MM.1S (cell line): ENCODE data around the gene DNAJC18.

Experiments used
- DNase-seq: peaks from one replicate; pipeline ENCODE4 v3.0.0-alpha.2; 2015
- H2AFZ ChIP-seq: fragments of 300-600 bp; sonication (generic); 2 replicates; pipeline ENCODE4 v1.6.0; 2016; ENCODE audit warnings: antibody characterized with exemption, low read length
- H3F3A ChIP-seq: fragments of 300-600 bp; sonication (generic); 2 replicates; pipeline ENCODE4 v1.6.1; 2016; ENCODE audit warnings: mild to moderate bottlenecking, antibody characterized with exemption, low read length, moderate library complexity, mixed read lengths; ENCODE audit not compliant: insufficient read depth
- H3K27ac ChIP-seq: fragments of 300-600 bp; sonication (generic); 2 replicates; pipeline ENCODE4 v1.5.1; 2016; ENCODE audit warnings: mild to moderate bottlenecking, low read length
- H3K27me3 ChIP-seq: fragments of 300-600 bp; sonication (generic); replicated peaks from 2 replicates; pipeline ENCODE4 v1.6.0; 2016; ENCODE audit warnings: low read length; ENCODE audit not compliant: insufficient read depth
- H3K36me3 ChIP-seq: fragments of 300-600 bp; sonication (generic); replicated peaks from 2 replicates; pipeline ENCODE4 v1.6.1; 2016; ENCODE audit warnings: mild to moderate bottlenecking, low read length, mixed read lengths; ENCODE audit not compliant: insufficient read depth
- H3K4me1 ChIP-seq: fragments of 300-600 bp; sonication (generic); 2 replicates; pipeline ENCODE4 v1.6.1; 2016; ENCODE audit warnings: low read length, mixed read lengths
- H3K4me2 ChIP-seq: fragments of 300-600 bp; sonication (generic); 2 replicates; pipeline ENCODE4 v1.6.0; 2016; ENCODE audit warnings: low read depth, low read length
- H3K4me3 ChIP-seq: fragments of 300-600 bp; sonication (generic); 2 replicates; pipeline ENCODE4 v1.5.1; 2016; ENCODE audit warnings: low read length, mixed read lengths
- H3K79me2 ChIP-seq: fragments of 300-600 bp; sonication (generic); 2 replicates; pipeline ENCODE4 v1.6.1; 2016; ENCODE audit warnings: mixed run types, low read length, mixed read lengths
- H3K9ac ChIP-seq: fragments of 300-600 bp; sonication (generic); 2 replicates; pipeline ENCODE4 v1.6.1; 2016; ENCODE audit warnings: low read length, mixed read lengths
- H3K9me2 ChIP-seq: fragments of 300-600 bp; sonication (generic); replicated peaks from 2 replicates; pipeline ENCODE4 v1.6.1; 2016; ENCODE audit warnings: mild to moderate bottlenecking, low read length, mixed read lengths; ENCODE audit not compliant: insufficient read depth
- H3K9me3 ChIP-seq: fragments of 300-600 bp; sonication (generic); replicated peaks from 2 replicates; pipeline ENCODE4 v1.6.1; 2016; ENCODE audit warnings: mild to moderate bottlenecking, low read length, mixed read lengths; ENCODE audit not compliant: insufficient read depth
- H4K20me1 ChIP-seq: fragments of 300-600 bp; sonication (generic); 2 replicates; pipeline ENCODE4 v1.6.1; 2016; ENCODE audit warnings: mild to moderate bottlenecking, low read length, moderate library complexity, mixed read lengths; ENCODE audit not compliant: insufficient read depth
- EZH2 ChIP-seq: fragments of 300-600 bp; sonication (generic); optimal IDR thresholded peaks from 2 replicates; pipeline ENCODE3; 2017; ENCODE audit warnings: low read depth, mild to moderate bottlenecking, antibody characterized with exemption, low read length, mixed read lengths
- EZH2phosphoT487 ChIP-seq: fragments of 300-600 bp; sonication (generic); IDR thresholded peaks from 2 replicates; pipeline ENCODE4 v1.6.1; 2018; ENCODE audit warnings: antibody characterized with exemption, low read length
- TF ChIP-seq, protein P1 (sequence below): fragments of 300-600 bp; sonication (generic); IDR thresholded peaks from 2 replicates; pipeline ENCODE4 v1.5.1; 2016; ENCODE audit warnings: antibody characterized with exemption, low read length, mixed read lengths

The DNAJC18 gene

DNA sequence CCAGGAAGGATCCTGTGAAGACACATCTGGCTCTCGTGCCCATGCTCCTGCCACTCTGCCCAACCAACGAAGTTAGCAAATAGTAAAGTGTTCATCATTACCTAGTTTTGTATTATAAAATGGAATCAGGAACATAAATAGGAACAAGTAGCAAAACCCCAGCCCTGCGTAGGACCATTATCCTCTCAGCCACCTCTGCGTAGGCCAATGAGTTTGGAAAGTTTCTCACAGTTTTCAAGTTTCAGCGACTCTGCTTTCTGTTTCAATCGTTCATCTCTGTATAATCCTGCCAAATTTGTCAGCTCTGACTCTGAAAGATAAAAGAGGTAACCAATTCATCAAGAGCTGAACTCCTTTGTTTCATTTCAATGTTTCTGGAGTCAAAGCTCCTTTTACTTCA, 25.4 kb downstream of the DNAJC18 start:
- H3K79me2 ChIP-seq, result no peaks in the 10 kb centered on the region
- H4K20me1 ChIP-seq, result no peaks in the 10 kb centered on the region
- no peaks in the 10 kb centered on the region for H3K27me3 ChIP-seq
- H3K9ac ChIP-seq, result peak overlapping the region; percentile 83
- 0 out of 2 replicates have a peak overlapping the region, but pooled peaks have one; percentile 7 for H2AFZ ChIP-seq
- TF ChIP-seq, protein P1, sequence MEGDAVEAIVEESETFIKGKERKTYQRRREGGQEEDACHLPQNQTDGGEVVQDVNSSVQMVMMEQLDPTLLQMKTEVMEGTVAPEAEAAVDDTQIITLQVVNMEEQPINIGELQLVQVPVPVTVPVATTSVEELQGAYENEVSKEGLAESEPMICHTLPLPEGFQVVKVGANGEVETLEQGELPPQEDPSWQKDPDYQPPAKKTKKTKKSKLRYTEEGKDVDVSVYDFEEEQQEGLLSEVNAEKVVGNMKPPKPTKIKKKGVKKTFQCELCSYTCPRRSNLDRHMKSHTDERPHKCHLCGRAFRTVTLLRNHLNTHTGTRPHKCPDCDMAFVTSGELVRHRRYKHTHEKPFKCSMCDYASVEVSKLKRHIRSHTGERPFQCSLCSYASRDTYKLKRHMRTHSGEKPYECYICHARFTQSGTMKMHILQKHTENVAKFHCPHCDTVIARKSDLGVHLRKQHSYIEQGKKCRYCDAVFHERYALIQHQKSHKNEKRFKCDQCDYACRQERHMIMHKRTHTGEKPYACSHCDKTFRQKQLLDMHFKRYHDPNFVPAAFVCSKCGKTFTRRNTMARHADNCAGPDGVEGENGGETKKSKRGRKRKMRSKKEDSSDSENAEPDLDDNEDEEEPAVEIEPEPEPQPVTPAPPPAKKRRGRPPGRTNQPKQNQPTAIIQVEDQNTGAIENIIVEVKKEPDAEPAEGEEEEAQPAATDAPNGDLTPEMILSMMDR, result no peak
- no peak for TF ChIP-seq EZH2phosphoT487
- TF ChIP-seq EZH2, result no peak
- H3K4me3 ChIP-seq, result peak overlapping the region; percentile 34; the same call in 1 of the 2 replicates
- DNase-seq, result peak; percentile 80
- no peaks in the 10 kb centered on the region for H3K36me3 ChIP-seq
- no peaks in the 10 kb centered on the region for H3K9me2 ChIP-seq
- H3F3A ChIP-seq, result peaks cover 34% of the 10 kb centered on the region
- peak overlapping the region; percentile 63 for H3K4me2 ChIP-seq
- H3K9me3 ChIP-seq, result no peaks in the 10 kb centered on the region
- peaks cover 56% of the 10 kb centered on the region for H3K4me1 ChIP-seq
- H3K27ac ChIP-seq, result peak overlapping the region; percentile 95

DNA sequence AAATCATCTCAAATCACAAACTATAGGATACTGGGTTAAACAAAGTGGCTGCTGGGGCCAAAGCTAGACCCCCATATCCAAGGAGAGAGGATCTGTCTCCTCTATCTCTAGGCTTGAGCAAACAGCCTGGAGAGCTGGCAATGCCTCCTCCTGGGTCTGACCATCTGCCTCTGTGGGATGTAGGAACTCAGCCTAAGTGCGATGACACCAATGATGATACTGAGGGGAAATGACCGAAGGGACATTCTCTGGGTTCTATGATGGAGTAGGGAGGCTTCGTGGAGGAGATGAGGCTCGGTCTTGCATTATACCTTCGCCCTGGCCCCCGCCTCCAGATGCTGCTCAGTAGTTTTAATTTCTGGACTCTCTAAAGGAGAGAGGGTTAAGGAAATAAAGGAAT, 26.2 kb downstream of the DNAJC18 start:
- H3F3A ChIP-seq, result peaks cover 34% of the 10 kb centered on the region
- no peak for DNase-seq
- no peak for TF ChIP-seq EZH2phosphoT487
- TF ChIP-seq, protein P1, result no peak
- TF ChIP-seq EZH2, result no peak
- peak overlapping the region; percentile 83; the same call in 1 of the 2 replicates for H3K9ac ChIP-seq
- no peak overlapping the region for H3K4me3 ChIP-seq
- H3K27me3 ChIP-seq, result no peaks in the 10 kb centered on the region
- no peaks in the 10 kb centered on the region for H3K9me3 ChIP-seq
- H3K4me1 ChIP-seq, result peaks cover 48% of the 10 kb centered on the region
- H3K79me2 ChIP-seq, result no peaks in the 10 kb centered on the region
- H3K9me2 ChIP-seq, result no peaks in the 10 kb centered on the region
- peak overlapping the region; percentile 95 for H3K27ac ChIP-seq
- no peaks in the 10 kb centered on the region for H3K36me3 ChIP-seq
- no peak overlapping the region for H2AFZ ChIP-seq
- no peaks in the 10 kb centered on the region for H4K20me1 ChIP-seq
- 0 out of 2 replicates have a peak overlapping the region, but pooled peaks have one; percentile 63 for H3K4me2 ChIP-seq

DNA sequence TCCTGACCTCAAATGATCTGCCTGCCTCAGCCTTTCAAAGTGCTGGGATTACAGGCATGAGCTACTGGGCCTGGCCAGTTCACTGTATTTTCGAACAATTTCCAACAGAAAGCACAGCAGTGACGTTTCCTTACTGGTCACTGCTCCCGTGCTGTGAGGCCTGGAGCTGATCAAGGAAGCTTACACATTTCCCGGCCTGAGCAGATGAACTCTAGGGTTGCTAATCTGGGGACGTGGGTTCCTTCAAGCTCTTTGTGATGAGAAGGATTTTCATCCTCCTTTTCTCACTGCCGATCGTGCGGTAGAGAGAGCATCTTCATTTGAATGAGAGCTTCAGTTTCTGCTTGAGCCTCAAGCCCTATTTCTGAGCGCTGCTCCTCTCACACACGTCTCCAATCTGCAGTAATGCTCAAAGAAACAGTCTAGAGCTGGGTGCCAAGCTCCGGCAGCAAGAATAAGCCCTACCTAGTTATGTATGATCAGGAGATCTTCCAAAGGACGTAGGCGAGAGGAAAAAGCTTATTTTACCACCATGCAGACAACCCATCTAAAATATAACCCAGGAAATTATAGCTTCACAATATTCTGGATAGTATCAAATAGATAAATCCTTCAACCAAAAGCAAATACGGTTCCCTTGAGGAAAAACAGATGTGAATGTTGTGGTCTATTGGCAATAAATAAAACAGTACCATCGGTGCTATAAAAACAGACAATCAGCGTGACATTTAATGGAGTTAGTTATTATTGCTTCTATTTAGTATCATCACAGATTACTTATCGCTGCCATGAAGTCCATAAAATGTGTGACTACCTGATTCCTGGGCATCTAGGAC, 28.1 kb downstream of the DNAJC18 start:
- Histone ChIP-seq H3F3A (peaks cover 32% of the 10 kb centered on the region), H3K9me2 (no peaks in the 10 kb centered on the region), H3K79me2 (no peaks in the 10 kb centered on the region), H4K20me1 (no peaks in the 10 kb centered on the region), H3K4me2 (no peak overlapping the region), H2AFZ (no peak overlapping the region), H3K4me1 (peaks cover 47% of the 10 kb centered on the region), H3K27ac (no peak overlapping the region), H3K9ac (no peak overlapping the region), H3K9me3 (no peaks in the 10 kb centered on the region), H3K36me3 (no peaks in the 10 kb centered on the region), H3K4me3 (no peak overlapping the region), H3K27me3 (no peaks in the 10 kb centered on the region)
- DNase-seq, result no peak
- TF ChIP-seq EZH2phosphoT487 (no peak), EZH2 (no peak)
- TF ChIP-seq, protein P1, result no peak
